ACC112 (cell line): Measurements from ENCODE around the gene RPL38.

Source experiments
- H2AFZ ChIP-seq: fragments of 200-600 bp; sonication (generic); one replicate; pipeline ENCODE4 v1.6.0; 2017; ENCODE audit warnings: antibody characterized with exemption, low read length; ENCODE audit not compliant: unreplicated experiment
- H3K27ac ChIP-seq: fragments of 200-600 bp; sonication (generic); 2 replicates; pipeline ENCODE4 v1.5.1; 2014; ENCODE audit warnings: low read depth, mild to moderate bottlenecking, antibody characterized with exemption, low read length, moderate library complexity
- H3K27me3 ChIP-seq: fragments of 200-600 bp; sonication (generic); 2 replicates; pipeline ENCODE4 v1.6.1; 2014; ENCODE audit warnings: mild to moderate bottlenecking, antibody characterized with exemption, low read length, moderate library complexity, mixed read lengths; ENCODE audit not compliant: insufficient read depth
- H3K36me3 ChIP-seq: fragments of 200-600 bp; sonication (generic); 2 replicates; pipeline ENCODE4 v1.6.1; 2016; ENCODE audit warnings: mild to moderate bottlenecking, antibody characterized with exemption, low read length, moderate library complexity, mixed read lengths; ENCODE audit not compliant: insufficient read depth
- H3K4me1 ChIP-seq: fragments of 200-600 bp; sonication (generic); one replicate; pipeline ENCODE4 v1.6.1; 2016; ENCODE audit warnings: low read length, mixed read lengths; ENCODE audit not compliant: insufficient read depth, unreplicated experiment, control insufficient read depth
- H3K4me3 ChIP-seq: fragments of 200-600 bp; sonication (generic); 2 replicates; pipeline ENCODE4 v1.5.1; 2014; ENCODE audit warnings: mild to moderate bottlenecking, low read depth, low read length
- H3K79me2 ChIP-seq: fragments of 200-600 bp; sonication (generic); one replicate; pipeline ENCODE4 v1.6.0; 2016; ENCODE audit warnings: low read length; ENCODE audit not compliant: control insufficient read depth, unreplicated experiment, insufficient read depth

The RPL38 gene

DNA sequence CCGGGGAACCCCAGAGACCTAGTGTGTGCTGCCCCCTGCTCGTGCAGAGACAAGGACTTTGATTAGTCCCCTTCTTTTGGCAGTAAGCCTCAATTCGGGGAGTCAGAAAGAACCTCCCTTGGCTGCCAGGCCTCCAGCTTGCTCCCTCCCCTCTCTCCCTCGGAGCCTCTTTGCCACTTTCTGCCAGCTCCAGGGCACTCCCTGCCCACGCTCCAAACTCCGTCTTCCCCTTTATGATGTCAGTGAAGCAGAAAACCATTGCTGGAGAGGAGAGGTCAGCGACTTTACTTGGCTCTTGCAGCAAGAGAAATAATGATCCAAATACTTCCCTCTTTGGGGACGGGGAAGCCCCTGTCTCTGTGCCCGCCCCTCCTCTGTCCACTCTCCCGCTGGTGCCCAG is 38.0 kb downstream of the RPL38 start:
- Histone ChIP-seq H2AFZ (no peak overlapping the region), H3K27me3 (peaks cover 6% of the 10 kb centered on the region; the same call in 1 of the 2 replicates), H3K79me2 (no peaks in the 10 kb centered on the region), H3K27ac (no peak overlapping the region), H3K36me3 (no peaks in the 10 kb centered on the region), H3K4me1 (peaks cover 12% of the 10 kb centered on the region), H3K4me3 (no peak overlapping the region)

DNA sequence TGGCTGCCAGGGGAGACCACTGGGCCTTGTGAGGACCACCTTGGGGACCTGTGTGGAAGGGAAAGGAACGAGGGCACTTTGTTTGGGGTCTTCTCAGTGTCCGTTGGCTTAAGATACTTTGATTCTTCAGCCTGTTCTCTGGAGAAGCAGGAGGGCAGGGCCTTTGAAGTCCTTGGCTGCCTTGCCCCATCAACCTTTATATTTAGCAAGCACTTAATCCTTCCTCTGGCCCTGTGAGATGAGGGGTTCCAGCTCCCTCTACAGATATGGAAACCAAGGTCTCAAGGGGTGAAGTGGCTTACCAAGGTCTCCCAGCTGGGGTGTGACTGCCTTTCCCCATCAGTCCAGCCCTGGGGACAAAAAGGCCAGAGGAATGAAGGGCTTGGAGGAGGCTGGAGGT is 38.4 kb downstream of the RPL38 start:
- H3K27me3 ChIP-seq: peaks cover 6% of the 10 kb centered on the region; the same call in 1 of the 2 replicates
- peaks cover 12% of the 10 kb centered on the region for H3K4me1 ChIP-seq
- H3K79me2 ChIP-seq: no peaks in the 10 kb centered on the region
- H2AFZ ChIP-seq: no peak overlapping the region
- H3K4me3 ChIP-seq: no peak overlapping the region
- no peak overlapping the region for H3K27ac ChIP-seq
- no peaks in the 10 kb centered on the region for H3K36me3 ChIP-seq

DNA sequence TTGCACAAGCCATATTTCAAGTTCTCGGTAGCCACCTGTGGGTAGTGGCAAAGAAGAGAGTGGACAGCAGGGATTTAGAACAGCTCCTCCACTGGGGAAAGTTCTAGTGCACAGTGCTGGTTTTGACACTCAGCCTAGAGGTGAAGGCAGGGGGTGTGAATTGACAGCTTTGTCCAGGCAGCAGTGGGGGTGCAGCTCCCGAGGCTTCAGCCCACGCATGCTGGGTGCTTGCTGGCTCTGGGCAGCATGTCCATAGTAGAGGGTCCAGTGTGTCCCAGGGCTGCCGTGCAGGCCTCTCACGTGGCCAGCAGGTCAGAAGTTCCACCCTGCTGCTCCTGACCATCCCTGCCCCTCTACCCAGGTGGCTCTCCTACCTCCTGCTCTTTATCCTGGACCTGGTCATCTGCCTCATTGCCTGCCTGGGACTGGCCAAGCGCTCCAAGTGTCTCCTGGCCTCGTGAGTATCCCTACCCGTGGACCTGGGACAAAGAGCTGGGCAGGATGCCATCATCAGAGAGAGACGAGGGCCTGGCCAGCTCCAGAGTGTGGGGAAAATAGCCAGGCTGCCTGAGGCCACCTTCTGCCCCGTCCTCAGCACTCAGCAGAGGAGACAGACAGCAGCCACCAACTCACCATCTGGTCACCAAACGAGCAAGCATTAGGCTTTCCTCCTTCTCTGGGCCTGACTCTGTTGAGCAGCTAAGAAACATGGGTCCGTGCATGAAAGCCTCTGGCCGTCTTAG is 39.7 kb downstream of the RPL38 start:
- no peak overlapping the region for H3K27ac ChIP-seq
- H3K79me2 ChIP-seq: no peaks in the 10 kb centered on the region
- no peak overlapping the region for H2AFZ ChIP-seq
- H3K4me1 ChIP-seq: peaks cover 12% of the 10 kb centered on the region
- no peaks in the 10 kb centered on the region for H3K36me3 ChIP-seq
- H3K27me3 ChIP-seq: peaks cover 6% of the 10 kb centered on the region; the same call in 1 of the 2 replicates
- no peak overlapping the region for H3K4me3 ChIP-seq

- Histone ChIP-seq H3K27me3 (peaks cover 6% of the 10 kb centered on the region; the same call in 1 of the 2 replicates), H3K4me3 (no peak overlapping the region), H3K36me3 (no peaks in the 10 kb centered on the region), H3K27ac (no peak overlapping the region), H3K79me2 (no peaks in the 10 kb centered on the region), H2AFZ (no peak overlapping the region), H3K4me1 (peaks cover 10% of the 10 kb centered on the region)
Observed at GRCh38 chr17:74244128-74244527, 40.6 kb downstream of the RPL38 start.

GRCh38 chr17:74244548-74244947 is 41.1 kb downstream of the RPL38 start:
- H3K4me1 ChIP-seq: peaks cover 7% of the 10 kb centered on the region
- H2AFZ ChIP-seq: no peak overlapping the region
- H3K27me3 ChIP-seq: peaks cover 6% of the 10 kb centered on the region; the same call in 1 of the 2 replicates
- H3K79me2 ChIP-seq: no peaks in the 10 kb centered on the region
- H3K27ac ChIP-seq: no peak overlapping the region
- H3K4me3 ChIP-seq: no peak overlapping the region
- no peaks in the 10 kb centered on the region for H3K36me3 ChIP-seq

DNA sequence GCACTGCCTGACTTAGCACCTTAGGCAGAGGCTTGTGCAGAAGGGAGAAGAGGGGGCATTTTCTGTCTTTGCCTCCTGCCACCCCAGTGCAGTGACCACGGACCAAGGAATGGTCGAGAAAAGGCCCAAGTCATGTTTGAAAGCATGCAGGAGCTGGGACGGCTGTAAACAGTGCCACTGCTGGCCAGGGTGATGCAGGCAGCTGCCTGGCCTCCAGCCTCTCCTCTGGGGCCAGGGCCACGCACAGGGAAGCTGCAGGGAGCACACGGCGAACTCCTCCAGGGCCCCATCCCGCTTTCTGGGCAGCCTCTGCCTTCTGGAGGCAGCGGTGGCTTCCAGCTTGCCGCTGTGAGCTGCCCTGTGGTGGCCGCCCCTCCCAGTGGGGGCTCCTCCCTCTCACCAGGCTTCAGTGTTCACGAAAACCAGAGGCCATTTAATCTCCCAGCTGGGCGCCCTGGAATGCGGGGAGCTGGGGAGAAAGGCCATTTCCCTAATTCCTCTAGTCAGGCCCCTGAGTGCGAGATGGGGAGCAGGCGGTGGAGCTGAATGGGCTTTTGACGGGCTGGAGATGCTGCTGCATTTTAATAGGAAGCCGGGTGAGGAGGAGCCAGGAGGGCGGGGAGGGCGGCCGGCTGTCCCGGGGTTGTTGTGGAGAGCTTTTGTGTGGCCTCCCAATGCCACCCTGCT is 41.8 kb downstream of the RPL38 start:
- Histone ChIP-seq H3K27ac (no peak overlapping the region), H3K4me1 (peaks cover 5% of the 10 kb centered on the region), H2AFZ (no peak overlapping the region), H3K79me2 (no peaks in the 10 kb centered on the region), H3K4me3 (no peak overlapping the region), H3K27me3 (peaks cover 6% of the 10 kb centered on the region; the same call in 1 of the 2 replicates), H3K36me3 (no peaks in the 10 kb centered on the region)

- no peak overlapping the region for H3K27ac ChIP-seq
Observed at GRCh38 chr17:74245871-74246270, 42.4 kb downstream of the RPL38 start.

GRCh38 chr17:74249590-74250270 is 46.3 kb downstream of the RPL38 start:
- no peaks in the 10 kb centered on the region for H3K36me3 ChIP-seq
- H3K4me1 ChIP-seq: no peaks in the 10 kb centered on the region
- H2AFZ ChIP-seq: no peak overlapping the region
- no peaks in the 10 kb centered on the region for H3K27me3 ChIP-seq
- no peak overlapping the region for H3K27ac ChIP-seq
- H3K4me3 ChIP-seq: no peak overlapping the region
- H3K79me2 ChIP-seq: no peaks in the 10 kb centered on the region

More at GRCh38 chr17:74245871-74246270, 42.4 kb downstream of the RPL38 start:
- peaks cover 6% of the 10 kb centered on the region; the same call in 1 of the 2 replicates for H3K27me3 ChIP-seq
- H3K36me3 ChIP-seq: no peaks in the 10 kb centered on the region
- no peaks in the 10 kb centered on the region for H3K79me2 ChIP-seq
- no peak overlapping the region for H3K4me3 ChIP-seq
- H3K4me1 ChIP-seq: peaks cover 5% of the 10 kb centered on the region
- H2AFZ ChIP-seq: no peak overlapping the region

DNA sequence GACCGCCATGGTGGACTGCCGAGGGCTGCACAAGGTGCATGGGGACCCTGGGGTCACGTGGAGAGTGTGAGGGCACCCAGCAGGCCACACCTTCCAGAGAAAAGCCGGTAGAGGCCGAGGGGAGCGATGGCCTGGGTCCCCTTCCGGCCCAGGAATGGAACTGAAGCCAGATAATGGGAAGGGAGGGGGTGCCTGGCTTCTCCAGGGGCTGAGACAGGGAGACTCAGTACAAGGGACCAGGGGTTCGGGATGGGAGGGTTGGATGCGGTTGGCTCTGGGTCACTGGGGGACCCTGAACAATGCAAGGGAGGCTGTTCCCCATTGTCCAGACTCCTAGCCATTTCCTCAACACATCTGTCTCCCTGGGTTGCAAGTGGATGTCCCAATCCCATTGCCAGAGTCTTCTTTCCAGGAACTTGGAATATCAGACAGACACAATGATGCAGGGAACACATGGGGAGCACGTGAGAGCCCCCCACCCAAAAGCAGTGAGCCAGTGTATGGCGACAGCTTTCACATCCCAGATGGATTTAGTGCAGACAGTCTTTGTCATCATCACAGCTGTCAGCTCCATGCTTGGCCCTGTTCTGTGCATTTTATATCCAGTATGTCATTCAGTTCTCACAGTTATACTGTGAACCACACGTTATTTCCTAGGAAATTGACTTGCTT is 47.0 kb downstream of the RPL38 start:
- Histone ChIP-seq H3K4me3 (no peak overlapping the region), H3K79me2 (no peaks in the 10 kb centered on the region), H3K36me3 (no peaks in the 10 kb centered on the region), H3K27ac (no peak overlapping the region), H2AFZ (no peak overlapping the region), H3K27me3 (no peaks in the 10 kb centered on the region), H3K4me1 (no peaks in the 10 kb centered on the region)

- H3K4me1 ChIP-seq: no peaks in the 10 kb centered on the region
- H3K4me3 ChIP-seq: no peak overlapping the region
- H3K36me3 ChIP-seq: no peaks in the 10 kb centered on the region
- no peak overlapping the region for H2AFZ ChIP-seq
- no peaks in the 10 kb centered on the region for H3K79me2 ChIP-seq
- no peak overlapping the region for H3K27ac ChIP-seq
- no peaks in the 10 kb centered on the region for H3K27me3 ChIP-seq
Observed at GRCh38 chr17:74251051-74251450, 47.6 kb downstream of the RPL38 start.
